Astrocyte (in vitro differentiated cells and primary cell): Measurements from ENCODE around the gene FBXO4.

Source experiments
- CTCF ChIP-seq: IDR thresholded peaks from 2 replicates; pipeline ENCODE4 v1.5.1; 2011; ENCODE audit warnings: low read depth, mild to moderate bottlenecking, inconsistent platforms, low read length, moderate library complexity; ENCODE audit not compliant: insufficient read depth
- EZH2 ChIP-seq: IDR thresholded peaks from 2 replicates; pipeline ENCODE4 v1.6.1; 2012; ENCODE audit warnings: mild to moderate bottlenecking, low read length, inconsistent platforms; ENCODE audit not compliant: insufficient read depth

- TF ChIP-seq CTCF, result no peak
- TF ChIP-seq EZH2, result no peak
Observed at GRCh38 chr5:41906151-41906550, 18.9 kb upstream of the FBXO4 start.
